GM18498 (cell line): ENCODE results near the gene MAMDC4.
A peak's percentile ranks its signal among the peaks of the same experiment; 100 is the strongest.
"Not testable (repeated sequence)": the region's sequence is repeated elsewhere in the genome, so short reads cannot be mapped to it uniquely, and the experiment has no call there.

Experiments
- ATAC-seq: cut with Tn5 transposase; IDR thresholded peaks from one replicate; pipeline ENCODE4 v1.9.1; 2021; ENCODE audit warnings: mild to moderate bottlenecking, moderate library complexity; ENCODE audit not compliant: unreplicated experiment

Gene MAMDC4

DNA sequence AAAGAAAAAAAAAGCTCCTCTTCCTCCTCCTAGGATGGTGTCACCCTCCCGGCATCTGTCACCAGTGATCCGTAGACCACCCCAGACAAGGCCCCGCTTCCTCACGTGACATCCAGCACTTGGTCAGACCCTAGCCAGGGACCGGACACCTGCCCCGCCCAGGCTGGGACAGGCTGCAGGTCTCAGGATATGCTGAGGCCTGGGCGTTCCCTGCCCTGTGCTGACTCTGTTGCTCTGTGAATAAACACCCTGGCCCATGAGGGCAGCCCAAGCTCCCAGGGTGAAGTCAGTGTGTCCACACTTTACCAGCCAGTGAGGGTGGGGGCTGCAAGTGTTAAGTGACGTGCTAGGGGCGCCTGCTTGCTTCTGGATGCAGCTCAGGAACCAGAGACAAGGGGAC lies 8.4 kb downstream of the MAMDC4 start:
- no peak for ATAC-seq

DNA sequence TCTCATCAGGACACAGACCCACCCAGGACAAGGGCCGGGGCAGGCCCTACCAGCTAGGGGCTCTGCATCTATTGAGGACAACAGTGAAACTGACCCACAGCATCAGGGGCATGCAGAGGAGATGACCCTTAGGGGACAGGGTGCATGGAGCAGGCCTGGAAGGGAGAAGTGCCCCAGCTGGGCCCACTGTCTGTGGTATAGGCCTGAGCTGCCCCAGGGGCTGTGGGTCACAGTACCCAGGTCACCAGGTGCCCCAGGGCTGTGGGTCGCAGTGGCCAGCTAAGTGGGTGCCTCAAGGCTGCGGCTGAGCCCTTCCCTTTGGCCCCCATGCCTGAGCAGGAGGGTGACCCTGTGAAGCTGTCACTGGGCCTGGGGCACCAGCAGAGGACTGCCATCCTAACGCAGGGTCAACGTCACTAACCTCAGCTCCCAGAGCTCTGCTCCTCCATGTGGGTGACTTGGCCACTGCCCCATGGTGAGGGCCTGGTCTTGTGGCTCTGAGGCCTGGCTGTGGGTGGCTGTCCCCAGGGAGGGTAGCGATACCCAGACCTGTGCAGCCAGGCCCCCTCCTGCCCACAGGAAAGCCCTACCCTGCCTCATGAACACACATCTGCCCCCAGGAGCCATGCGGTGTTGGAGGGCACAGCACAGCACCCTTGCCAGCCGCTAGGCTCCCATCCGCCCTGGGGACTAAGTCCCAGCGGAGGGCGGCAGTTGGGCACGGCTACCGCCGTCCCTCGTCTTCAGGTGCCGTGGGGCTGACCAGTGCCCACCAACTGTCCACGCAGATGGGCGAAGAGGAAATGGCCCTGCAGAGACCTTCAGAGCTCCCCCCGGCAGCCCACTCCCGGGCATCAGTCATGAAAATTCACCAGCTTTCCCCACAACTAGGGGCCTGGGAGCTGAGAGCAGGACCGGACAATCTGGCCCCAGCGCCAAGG lies 9.1 kb downstream of the MAMDC4 start:
- ATAC-seq, result no peak

DNA sequence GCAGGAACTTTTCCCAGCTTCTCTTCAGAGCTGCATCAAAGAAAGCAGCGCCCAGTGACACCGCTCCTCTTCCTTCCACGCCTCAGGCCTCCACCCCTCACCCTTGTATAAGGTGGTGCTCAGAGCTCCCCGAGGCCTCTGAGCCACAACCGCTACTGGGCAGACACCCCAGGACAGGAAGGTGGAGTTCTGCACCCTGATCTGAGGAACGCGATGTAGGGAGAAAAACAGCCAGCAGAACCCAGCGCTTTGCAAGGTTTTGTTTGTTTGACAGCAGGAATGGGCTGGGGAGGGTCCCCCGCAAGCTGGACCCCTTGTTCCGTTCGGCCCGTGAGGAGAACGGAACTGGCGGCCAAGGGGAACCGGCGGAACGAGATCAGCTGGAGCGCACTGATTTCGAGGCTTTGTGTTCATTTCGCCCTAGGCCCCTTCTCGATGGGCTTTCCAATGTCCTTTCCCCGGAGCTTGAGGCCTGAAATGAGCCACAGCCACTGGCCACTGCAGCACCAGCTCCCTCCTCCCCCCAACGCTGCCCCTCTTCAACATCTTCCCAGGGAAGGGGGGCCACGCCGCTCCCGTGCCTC lies 9.8 kb downstream of the MAMDC4 start:
- ATAC-seq, result no peak

DNA sequence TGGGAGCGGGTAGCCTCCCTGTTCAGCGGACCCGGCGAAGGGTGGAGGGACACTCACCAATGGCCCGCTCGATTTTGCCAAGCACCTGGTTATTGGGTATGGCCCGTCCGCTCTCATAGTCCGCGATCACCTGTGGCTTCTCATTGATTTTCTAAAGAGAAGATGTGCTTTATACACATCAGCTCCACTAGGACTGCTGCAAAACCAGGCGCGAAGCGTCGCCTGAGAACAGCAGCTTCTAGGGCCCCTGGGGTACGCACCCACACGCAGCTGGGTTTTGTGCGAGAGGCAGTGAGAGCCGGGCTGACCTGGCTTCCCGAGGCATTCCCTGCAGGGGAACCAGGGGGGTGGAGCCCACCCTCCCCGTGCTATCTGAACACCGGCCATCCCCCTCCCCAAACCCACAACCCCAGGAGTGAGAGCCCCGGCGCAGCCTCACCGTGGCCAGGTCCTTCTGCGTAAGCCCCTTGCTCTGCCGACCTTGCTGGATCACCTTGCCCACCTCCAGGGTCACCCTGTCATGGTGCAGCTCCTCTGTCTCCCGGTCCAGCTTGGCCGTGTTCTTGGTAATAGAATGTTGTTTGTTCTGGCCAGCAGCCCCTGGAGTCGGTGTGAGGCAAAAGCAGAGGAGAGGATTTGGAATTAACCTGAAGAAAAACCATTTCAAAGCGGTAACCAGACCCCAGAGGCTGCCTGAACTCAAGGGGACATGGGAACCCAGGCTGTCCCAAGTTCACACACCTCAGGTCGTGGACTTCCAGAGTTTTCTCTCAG lies 10.9 kb downstream of the MAMDC4 start:
- ATAC-seq, result no peak

DNA sequence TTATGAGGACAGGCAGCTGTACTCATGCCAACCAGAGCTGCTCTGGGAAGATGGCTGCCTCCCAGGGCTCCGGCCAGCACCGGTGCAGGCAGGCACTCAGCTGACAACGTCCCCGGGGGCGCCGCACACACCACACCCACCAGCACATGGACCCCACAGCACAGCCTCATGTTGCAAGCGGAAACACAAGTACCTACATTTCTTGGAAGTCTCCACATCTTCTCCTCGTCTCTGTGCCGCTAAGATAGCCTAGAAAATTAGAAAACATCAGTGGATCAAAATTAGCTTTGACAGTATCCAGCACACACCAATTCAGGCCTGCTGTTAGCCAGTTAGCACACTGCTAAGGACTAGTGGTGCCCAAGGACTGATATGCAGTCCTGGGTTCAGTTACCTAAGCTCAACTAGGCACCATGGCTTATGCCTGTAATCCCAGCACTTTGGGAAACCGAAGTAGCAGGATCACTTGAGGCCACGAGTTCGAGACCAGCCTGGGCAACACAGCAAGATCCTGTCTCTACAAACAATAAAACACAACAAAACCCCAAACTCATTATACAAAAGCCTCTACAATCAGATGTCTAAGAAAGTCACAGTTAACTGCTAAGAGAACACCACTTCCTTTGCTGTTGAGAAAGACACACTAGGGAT lies 11.6 kb downstream of the MAMDC4 start:
- no peak for ATAC-seq

DNA sequence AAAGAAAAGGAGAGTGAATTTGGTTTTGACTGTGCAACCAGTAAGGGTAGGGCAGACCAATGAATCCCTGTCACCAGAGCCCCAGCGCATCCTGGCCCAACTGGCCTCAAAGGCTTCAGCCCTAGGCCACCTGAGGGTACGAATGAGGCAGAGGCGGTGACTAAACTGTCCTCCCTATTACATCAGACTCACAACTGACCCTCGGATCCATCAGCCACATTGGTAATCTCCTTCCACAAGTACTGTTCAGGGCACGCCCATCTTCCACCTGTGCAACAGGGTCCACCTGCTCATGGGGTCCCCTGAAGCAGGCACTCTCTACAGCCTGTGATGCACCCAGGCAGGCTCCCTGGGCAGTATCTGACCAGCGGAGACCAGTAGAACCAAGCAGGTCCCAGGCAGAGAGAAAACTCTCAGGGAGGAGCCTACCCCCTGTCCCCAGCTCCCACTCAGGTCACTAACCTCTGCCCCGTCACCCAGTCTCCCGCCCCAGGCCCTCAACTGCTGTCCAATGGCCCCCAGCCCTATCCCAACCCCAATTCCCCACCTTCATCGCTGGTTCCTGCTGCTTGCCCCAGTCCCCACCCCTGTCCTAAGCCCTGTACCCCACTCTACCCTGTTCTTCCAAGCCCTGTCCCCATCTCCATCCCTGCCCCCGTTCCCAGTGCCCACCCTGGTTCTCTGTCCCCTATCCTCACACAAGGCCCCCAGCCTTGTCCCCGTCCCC lies 13.1 kb downstream of the MAMDC4 start:
- no peak for ATAC-seq

DNA sequence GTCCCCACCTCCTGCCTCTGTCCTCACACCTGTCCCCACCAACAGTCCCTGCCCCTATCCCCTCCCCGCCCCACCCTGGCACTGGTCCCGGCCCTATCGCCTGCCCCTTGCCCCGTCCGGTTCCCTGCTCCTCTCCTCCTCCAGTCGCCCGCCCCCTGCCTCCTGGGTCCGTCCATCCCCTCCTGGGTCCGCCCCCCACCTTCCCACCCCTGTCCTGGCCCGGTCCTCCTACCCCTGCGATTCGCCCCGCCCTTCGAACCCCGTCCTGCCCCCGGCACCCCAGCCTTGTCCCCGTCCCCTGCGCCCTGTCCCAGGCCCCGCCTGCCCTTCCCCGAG lies 13.6 kb downstream of the MAMDC4 start:
- ATAC-seq, result peak; percentile 28

DNA sequence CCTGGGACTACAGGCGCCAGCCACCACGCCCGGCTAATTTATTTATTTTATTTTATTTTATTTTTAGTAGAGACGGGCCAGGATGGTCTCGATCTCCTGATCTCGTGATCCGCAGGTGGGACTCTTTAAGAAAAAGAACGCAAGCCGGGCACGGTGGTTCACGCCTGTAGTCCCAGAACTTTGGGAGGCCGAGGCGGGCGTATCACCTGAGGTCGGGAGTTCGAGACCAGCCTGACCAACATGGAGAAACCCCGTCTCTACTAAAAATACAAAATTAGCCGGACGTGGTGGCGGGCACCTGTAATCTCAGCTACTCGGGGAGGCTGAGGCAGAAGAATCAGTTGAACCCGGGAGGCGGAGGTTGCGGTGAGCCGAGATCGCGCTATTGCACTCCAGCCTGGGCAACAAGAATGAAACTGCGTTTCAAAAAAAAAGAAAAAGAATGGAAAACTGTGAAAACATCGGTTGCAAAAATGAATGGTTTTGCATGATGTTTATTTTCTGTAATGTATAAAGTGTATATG lies 14.8 kb downstream of the MAMDC4 start:
- ATAC-seq, result not testable (repeated sequence)

DNA sequence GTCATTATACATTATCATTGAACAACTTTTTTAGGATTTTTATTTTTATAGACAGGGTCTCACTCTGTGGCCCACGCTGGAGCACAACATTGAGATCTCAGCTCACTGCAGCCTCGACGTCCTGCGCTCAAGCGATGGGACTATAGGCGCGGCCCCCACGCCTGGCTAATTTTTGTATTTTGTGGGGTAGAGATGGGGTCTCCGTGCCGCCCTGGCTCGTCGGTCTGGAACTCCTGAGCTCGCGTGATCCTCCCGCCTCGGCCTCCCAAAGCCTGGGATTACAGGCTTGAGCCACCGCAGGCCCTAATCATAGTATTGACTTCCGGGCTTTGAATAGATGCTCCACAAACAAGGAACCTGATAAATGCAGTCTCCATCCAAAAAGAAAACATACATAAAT lies 15.3 kb downstream of the MAMDC4 start:
- ATAC-seq, result no peak

DNA sequence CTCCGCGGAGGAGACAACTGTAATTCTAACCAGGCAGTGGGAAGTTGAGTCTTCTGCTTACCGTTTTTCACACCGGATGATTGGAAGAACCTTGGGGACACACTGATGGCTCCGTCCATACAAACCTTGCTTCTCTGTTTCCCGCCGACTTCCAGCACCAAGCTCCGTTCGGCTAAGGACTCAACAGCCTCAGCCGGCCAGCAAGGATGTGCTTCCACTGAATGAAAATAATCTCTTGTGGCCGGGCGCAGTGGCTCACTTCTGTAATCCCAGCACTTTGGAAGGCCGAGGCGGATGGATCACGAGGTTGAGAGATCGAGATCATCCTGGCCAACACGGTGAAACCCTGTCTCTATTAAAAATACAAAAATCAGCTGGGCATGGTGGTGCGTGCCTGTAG lies 15.8 kb downstream of the MAMDC4 start:
- no peak for ATAC-seq

DNA sequence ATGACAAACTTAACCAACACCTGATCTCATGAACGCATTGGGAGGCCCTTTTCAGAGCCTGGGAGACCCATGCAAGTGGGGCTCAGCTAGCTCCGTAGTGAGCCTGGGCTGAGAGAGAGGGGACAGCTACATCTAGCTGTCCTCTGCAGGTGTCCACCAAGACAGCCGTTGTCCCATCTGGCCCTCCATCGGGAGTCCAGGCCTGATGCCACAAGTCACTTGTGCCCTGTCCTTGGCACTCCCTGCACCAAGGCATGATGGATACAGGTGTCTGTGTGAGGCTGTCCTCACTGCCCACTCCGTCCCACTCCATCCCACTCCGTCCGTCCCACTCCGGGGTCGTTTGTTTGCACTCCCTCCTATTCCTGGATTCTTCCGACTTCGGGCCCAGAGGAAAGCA lies 16.5 kb downstream of the MAMDC4 start:
- ATAC-seq, result no peak

DNA sequence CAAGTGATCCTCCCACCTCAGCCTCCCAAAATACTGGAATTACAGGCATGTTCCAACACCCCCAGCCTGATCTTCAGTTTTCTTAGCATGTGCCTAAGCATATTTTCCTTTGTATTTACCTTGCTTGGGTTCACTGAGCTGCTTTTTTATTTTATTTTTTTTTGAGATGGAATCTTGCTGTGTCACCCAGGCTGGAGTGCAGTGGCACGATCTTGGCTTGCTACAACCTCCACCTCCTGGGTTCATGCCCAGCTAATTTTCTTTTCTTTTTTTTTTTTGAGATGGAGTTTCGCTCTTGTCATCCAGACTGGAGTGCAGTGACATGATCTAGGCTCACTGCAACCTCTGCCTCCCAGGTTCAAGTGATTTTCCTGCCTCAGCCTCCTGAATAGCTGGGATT lies 17.5 kb downstream of the MAMDC4 start:
- not testable (repeated sequence) for ATAC-seq

DNA sequence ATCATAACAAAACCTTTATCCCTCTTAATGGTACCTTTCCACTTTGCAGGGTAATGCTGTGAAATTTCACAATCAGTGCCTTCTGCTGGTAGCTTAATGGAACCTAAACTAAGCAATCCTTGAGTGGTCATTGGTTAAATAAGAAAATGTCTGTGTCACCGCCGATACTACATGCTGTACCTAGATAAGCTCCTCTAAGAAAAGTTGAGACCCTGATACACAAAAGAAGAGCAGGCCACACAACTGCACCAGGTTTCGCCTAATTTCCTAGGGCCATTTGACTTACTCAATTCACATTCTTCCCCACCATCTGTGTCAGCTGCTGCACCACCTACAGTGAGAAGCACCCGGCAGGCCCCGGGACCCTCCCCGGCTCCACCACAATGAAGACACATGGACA lies 23.0 kb downstream of the MAMDC4 start:
- no peak for ATAC-seq

DNA sequence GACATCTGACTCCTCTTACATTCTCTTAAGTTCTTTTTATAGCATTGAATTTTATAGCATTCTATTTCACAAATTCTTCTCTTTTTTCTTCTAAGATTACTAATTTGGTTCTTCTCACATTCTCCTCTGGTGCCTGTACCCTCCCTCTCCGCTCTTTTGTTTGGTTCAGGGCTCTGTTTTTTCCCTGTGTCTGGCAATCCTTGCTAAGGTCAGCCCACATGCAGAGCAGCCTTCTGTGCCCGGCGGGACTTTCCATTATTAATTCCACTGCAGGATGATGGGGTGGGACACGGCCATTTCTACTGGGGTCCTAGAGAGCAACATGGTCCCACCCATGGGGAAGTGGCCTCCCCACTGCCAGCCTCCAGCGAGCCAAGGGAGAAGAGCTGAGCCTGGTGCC lies 24.3 kb downstream of the MAMDC4 start:
- ATAC-seq, result no peak

DNA sequence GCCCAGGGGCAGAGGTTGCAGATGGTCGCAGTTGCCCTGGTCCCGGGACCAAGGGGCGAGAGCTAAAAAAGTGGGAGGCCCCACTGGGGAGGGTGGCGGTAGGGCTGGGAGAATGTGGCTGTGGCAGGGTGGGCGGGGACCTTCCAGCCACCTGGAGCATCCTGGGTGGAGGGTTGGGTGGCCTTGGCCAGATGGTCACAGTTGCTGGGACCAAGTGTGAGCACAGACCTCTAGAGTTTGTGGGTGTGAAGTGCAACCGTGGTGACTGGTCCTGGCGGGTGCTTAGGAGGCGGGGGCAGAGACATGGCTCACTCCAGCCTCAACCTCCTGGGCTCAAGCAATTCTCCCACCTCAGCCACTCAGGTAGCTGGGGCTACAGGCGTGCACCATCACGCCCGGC lies 28.5 kb downstream of the MAMDC4 start:
- ATAC-seq, result no peak

DNA sequence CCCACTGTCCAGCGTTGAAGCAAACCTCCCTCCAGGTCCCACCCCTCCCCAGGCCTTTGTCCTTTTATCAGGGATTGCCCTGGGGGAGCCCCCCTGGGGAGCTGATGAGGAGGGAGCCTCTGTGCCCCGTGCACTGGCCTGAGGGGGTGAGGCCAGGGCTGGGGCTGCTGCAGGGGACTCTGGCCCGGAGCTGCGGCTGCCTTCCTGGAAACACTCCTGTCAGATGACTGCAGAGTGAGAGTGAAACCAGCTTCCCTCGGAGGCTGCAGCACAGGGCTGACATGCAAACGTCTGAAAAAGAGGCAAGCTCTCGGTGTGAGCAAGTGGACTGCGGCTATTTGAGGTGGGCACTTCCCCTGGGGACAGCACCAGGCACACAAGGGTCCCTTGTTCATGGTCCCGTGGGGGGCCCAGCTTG lies 29.6 kb downstream of the MAMDC4 start:
- ATAC-seq, result no peak

DNA sequence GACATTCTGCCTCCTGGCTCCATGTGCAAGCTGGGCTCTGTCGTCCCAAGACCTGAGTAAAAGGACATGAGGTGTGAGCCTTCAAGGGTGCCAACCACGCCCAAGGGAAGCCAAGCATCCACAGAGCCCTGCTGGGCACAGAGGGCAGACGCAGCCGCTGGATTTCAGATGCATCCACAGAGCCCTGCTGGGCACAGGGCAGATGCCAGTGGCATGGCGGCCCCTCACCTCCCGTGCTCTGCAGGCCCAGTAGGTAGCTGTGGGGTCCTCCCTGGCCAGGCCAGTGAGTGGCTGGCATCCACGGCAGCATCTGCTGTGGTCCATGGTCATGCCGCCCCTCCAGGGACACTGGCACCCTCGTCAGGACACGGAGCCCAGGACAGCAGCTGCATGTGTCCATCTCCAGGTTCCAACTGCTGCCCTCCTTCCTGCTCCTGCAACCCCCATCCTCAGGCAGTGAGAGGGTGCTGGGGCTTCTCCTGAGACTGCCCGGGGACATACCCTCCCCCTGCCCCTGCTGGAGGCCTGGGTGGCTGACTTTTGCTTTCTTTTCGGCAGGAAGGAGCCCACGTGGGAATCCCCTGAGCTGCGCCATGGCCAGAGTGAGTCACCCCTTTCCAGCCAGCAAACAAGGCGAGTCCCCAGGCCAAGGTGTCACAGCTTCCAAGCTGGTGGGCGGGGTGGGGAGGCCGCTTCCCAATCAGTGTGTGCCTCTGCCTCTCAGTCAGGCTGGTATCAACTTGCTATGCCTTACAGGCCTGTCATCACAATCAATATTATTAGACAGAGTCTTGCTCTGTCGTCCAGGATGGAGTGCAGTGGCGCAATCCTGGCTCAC lies 30.2 kb downstream of the MAMDC4 start:
- no peak for ATAC-seq

DNA sequence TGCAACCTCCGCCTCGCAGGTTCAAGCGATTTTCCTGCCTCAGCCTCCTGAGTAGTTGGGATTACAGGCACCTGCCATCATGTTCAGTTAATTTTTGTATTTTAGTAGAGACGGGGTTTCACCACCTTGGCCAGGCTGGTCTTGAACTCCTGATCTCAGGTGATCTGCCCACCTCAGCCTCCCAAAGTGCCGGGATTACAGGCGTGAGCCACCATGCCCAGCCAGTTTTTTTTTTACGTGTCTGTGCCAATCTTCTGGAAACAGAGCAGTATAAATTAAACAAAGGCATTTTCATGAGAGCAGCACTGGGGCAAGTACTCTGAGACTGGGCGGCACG lies 30.8 kb downstream of the MAMDC4 start:
- not testable (repeated sequence) for ATAC-seq

DNA sequence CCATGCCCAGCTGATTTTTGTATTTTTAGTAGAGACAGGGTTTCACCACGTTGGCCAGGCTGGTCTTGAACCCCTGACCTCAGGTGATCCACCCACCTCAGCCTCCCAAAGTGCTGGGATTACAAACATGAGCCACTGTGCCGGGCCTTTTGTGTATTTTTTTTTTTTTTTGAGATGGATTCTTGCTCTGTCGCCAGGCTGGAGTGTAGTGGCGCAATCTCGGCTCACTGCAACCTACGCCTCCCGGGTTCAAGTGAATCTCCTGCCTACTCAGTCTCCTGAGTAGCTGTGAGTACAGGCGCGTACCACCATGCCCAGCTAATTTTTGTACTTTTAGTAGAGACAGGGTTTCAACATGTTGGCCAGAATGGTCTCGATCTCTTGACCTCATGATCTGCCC lies 31.5 kb downstream of the MAMDC4 start:
- not testable (repeated sequence) for ATAC-seq
